ENCODE measurements around the gene LRP1B.

The LRP1B gene

DNA sequence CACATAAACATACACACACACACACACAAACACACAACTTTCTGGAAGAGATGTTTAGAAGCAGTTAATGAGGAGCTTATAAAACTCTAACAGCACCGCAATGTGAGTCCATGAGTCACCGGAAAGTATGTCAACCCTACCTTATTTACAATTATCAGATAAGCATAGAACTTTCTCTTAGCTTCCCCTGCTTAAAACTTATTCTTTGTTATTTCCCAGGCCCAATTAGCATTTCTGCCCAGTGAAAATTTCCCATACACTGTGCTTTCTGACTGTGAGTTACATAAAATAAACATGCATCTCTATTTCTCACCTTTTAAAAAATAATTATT, 737.6 kb downstream of the LRP1B start:
- Histone ChIP-seq H3K4me1 (ENCODE audit: control insufficient read depth in 1 of 2, insufficient read depth in 1 of 2, low read depth in 1 of 2, low read length in 1 of 2) (no peaks in the 10 kb centered on the region), H3K36me3 (no peaks in the 10 kb centered on the region), H3K9me3 (no peaks in the 10 kb centered on the region), H3K27me3 (no peaks in the 10 kb centered on the region), H3K4me3 (ENCODE audit: low read depth in 1 of 2, low read length in 1 of 2) (no peak overlapping the region), H3K27ac (no peak overlapping the region)
- TF ChIP-seq, protein P1, sequence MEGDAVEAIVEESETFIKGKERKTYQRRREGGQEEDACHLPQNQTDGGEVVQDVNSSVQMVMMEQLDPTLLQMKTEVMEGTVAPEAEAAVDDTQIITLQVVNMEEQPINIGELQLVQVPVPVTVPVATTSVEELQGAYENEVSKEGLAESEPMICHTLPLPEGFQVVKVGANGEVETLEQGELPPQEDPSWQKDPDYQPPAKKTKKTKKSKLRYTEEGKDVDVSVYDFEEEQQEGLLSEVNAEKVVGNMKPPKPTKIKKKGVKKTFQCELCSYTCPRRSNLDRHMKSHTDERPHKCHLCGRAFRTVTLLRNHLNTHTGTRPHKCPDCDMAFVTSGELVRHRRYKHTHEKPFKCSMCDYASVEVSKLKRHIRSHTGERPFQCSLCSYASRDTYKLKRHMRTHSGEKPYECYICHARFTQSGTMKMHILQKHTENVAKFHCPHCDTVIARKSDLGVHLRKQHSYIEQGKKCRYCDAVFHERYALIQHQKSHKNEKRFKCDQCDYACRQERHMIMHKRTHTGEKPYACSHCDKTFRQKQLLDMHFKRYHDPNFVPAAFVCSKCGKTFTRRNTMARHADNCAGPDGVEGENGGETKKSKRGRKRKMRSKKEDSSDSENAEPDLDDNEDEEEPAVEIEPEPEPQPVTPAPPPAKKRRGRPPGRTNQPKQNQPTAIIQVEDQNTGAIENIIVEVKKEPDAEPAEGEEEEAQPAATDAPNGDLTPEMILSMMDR (IDR thresholded peaks at IDR 0.05) = no peak

DNA sequence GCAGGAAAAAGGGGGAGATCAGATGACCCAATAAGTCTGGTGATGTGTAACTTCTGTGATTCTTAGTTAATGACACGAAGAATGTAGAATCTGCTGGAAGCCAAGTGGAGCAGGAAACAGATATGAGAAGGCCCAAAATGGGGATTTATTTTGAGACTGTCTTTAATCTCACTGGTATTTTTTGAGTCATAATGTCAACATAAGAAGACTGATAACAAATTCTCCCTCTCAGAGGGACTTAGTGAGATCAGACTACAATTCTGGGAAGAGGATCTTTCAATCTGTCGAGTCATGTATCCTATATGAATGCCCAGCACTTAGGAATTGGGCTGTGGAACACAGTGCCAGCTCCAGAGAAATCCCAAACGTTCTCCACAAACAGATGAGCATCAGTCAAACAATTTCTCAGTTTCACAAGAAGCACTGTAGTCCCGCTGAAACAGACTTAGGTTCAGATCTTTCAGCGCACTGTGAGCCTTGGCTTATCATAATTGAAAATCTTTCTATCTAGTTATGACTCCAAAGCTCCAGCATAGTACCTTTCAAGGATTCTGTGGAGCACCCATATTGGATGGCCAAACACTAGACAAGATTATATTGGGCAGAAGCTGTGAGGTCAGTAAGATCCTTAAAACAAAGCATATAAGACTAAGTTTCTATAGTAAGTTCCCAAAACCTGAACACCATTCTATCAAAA, 738.2 kb downstream of the LRP1B start:
- H3K27me3 ChIP-seq = no peaks in the 10 kb centered on the region
- TF ChIP-seq, protein P1 (IDR thresholded peaks at IDR 0.05) = no peak
- H3K9me3 ChIP-seq = no peaks in the 10 kb centered on the region
- H3K27ac ChIP-seq = no peak overlapping the region
- H3K4me3 ChIP-seq (ENCODE audit: low read depth in 1 of 2, low read length in 1 of 2) = no peak overlapping the region
- H3K36me3 ChIP-seq = no peaks in the 10 kb centered on the region
- no peaks in the 10 kb centered on the region for H3K4me1 ChIP-seq (ENCODE audit: control insufficient read depth in 1 of 2, insufficient read depth in 1 of 2, low read depth in 1 of 2, low read length in 1 of 2)

GRCh38 chr2:141386168-141386567, 744.6 kb downstream of the LRP1B start:
- no peaks in the 10 kb centered on the region for H3K9me3 ChIP-seq
- H3K27ac ChIP-seq = no peak overlapping the region
- no peak overlapping the region for H3K4me3 ChIP-seq (ENCODE audit: low read depth in 1 of 2, low read length in 1 of 2)
- no peaks in the 10 kb centered on the region for H3K36me3 ChIP-seq
- H3K4me1 ChIP-seq (ENCODE audit: control insufficient read depth in 1 of 2, insufficient read depth in 1 of 2, low read depth in 1 of 2, low read length in 1 of 2) = no peaks in the 10 kb centered on the region
- TF ChIP-seq, protein P1 (IDR thresholded peaks at IDR 0.05) = no peak
- H3K27me3 ChIP-seq = no peaks in the 10 kb centered on the region

DNA sequence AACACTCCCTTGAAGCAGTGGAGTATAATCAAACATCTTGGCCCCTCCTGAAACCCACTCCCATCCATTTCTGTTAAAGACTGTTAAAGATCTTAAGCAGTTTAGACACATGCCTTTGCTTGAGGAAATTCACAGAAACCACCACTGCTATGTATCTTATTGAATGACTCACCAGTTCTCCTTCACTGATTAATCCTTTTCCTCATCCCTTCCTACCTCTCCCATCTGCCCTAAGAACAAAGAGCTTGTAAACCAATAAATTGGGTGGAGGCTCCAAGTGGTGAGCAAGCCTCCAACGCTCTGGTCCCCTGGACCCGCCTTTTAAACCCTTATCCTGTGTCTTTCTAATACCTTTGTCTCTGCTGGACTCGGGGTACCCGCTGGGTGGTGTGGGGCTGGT, 746.1 kb downstream of the LRP1B start:
- TF ChIP-seq, protein P1 (IDR thresholded peaks at IDR 0.05) = no peak
- H3K4me3 ChIP-seq (ENCODE audit: low read depth in 1 of 2, low read length in 1 of 2) = no peak overlapping the region

DNA sequence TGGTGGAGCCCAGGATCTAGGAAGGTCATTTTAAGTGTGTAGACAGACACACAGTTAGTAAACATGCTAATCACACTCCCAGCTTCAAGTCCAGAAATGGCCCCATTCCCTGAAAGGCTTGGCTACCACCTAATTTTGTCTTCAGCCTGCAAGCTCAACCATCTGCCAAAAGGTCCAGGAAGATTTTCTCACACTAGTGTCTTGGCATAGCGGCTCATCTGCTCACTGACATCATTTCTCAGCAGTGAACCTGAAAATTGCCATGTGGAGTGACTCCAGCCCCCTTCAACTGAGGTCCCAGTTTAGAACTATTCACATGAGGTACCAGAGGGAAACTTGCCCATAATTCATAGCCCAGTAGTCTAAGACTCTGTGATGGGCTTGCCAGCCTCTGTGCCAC, 748.9 kb downstream of the LRP1B start:
- H3K4me1 ChIP-seq (ENCODE audit: control insufficient read depth in 1 of 2, insufficient read depth in 1 of 2, low read depth in 1 of 2, low read length in 1 of 2) = no peaks in the 10 kb centered on the region
- no peak overlapping the region for H3K4me3 ChIP-seq (ENCODE audit: low read depth in 1 of 2, low read length in 1 of 2)
- H3K9me3 ChIP-seq = no peaks in the 10 kb centered on the region
- H3K36me3 ChIP-seq = no peaks in the 10 kb centered on the region
- H3K27me3 ChIP-seq = no peaks in the 10 kb centered on the region
- H3K27ac ChIP-seq = no peak overlapping the region
- TF ChIP-seq, protein P1 (IDR thresholded peaks at IDR 0.05) = no peak

More for the DNA sequence above, 746.1 kb downstream of the LRP1B start:
- no peak overlapping the region for H3K27ac ChIP-seq
- H3K27me3 ChIP-seq = no peaks in the 10 kb centered on the region
- H3K9me3 ChIP-seq = no peaks in the 10 kb centered on the region
- no peaks in the 10 kb centered on the region for H3K4me1 ChIP-seq (ENCODE audit: control insufficient read depth in 1 of 2, insufficient read depth in 1 of 2, low read depth in 1 of 2, low read length in 1 of 2)
- H3K36me3 ChIP-seq = no peaks in the 10 kb centered on the region

All from neutrophil (primary cell).